Neural cell (in vitro differentiated cells): ENCODE data around the gene FOXK2. TPM values are rescaled to one million over a fixed set of nuclear protein-coding genes. Genes with fewer than 3 reads are reported as not detected.

Source experiments
- H2AFZ ChIP-seq: fragments of 200-600, 300-800 bp; sonication (generic), shearing (Covaris generic); 2 replicates; pipeline ENCODE4 v1.6.0; 2014; ENCODE audit warnings: low read depth, mild to moderate bottlenecking, antibody characterized with exemption, low read length, moderate library complexity
- H3F3A ChIP-seq: fragments of 200-600 bp; shearing (Covaris generic); 2 replicates; pipeline ENCODE4 v1.6.1; 2016; ENCODE audit warnings: mild to moderate bottlenecking, moderate library complexity, mixed read lengths, antibody characterized with exemption, low read length; ENCODE audit not compliant: insufficient read depth, poor library complexity, severe bottlenecking
- H3K27ac ChIP-seq: fragments of 200-600, 300-800 bp; sonication (generic), shearing (Covaris generic); 2 replicates; pipeline ENCODE4 v1.5.1; 2014; ENCODE audit warnings: mild to moderate bottlenecking, low read length, moderate library complexity
- H3K27me3 ChIP-seq: fragments of 300-800, 200-600 bp; sonication (generic), shearing (Covaris generic); 2 replicates; pipeline ENCODE4 v1.6.0; 2014; ENCODE audit warnings: mild to moderate bottlenecking, low read depth, low read length, moderate library complexity; ENCODE audit not compliant: insufficient read depth
- H3K36me3 ChIP-seq: fragments of 300-800, 200-600 bp; sonication (generic), shearing (Covaris generic); 2 replicates; pipeline ENCODE4 v1.5.1; 2014; ENCODE audit warnings: mild to moderate bottlenecking, antibody characterized with exemption, low read length, moderate library complexity; ENCODE audit not compliant: insufficient read depth
- H3K4me2 ChIP-seq: fragments of 300-800, 200-600 bp; sonication (generic), shearing (Covaris generic); 2 replicates; pipeline ENCODE4 v1.6.0; 2014; ENCODE audit warnings: mild to moderate bottlenecking, low read length
- H3K4me3 ChIP-seq: fragments of 300-800, 200-600 bp; sonication (generic), shearing (Covaris generic); 2 replicates; pipeline ENCODE4 v1.5.1; 2014; ENCODE audit warnings: mild to moderate bottlenecking, low read length, moderate library complexity
- H3K79me2 ChIP-seq: fragments of 200-600 bp; shearing (Covaris generic); replicated peaks from 2 replicates; pipeline ENCODE4 v1.6.0; 2014; ENCODE audit warnings: mild to moderate bottlenecking, low read length, moderate library complexity; ENCODE audit not compliant: insufficient read depth
- H3K9ac ChIP-seq: fragments of 300-800, 200-600 bp; sonication (generic), shearing (Covaris generic); 2 replicates; pipeline ENCODE4 v1.6.1; 2016; ENCODE audit warnings: mild to moderate bottlenecking, low read length, mixed read lengths
- H3K9me2 ChIP-seq: fragments of 200-600 bp; shearing (Covaris generic); 2 replicates; pipeline ENCODE4 v1.6.1; 2016; ENCODE audit warnings: mild to moderate bottlenecking, low read length, mixed read lengths; ENCODE audit not compliant: insufficient read depth
- H3K9me3 ChIP-seq: fragments of 200-600, 300-800 bp; sonication (generic), shearing (Covaris generic); 2 replicates; pipeline ENCODE4 v1.6.1; 2016; ENCODE audit warnings: mild to moderate bottlenecking, mixed run types, low read length, moderate library complexity, mixed read lengths
- H4K20me1 ChIP-seq: fragments of 200-600 bp; shearing (Covaris generic); 2 replicates; pipeline ENCODE4 v1.6.1; 2016; ENCODE audit warnings: mild to moderate bottlenecking, mixed run types; ENCODE audit not compliant: insufficient read depth
- EP300 ChIP-seq: fragments of 450-650 bp; conservative IDR thresholded peaks from 2 replicates; pipeline ENCODE4 v1.6.1; 2014; ENCODE audit warnings: antibody characterized with exemption, mild to moderate bottlenecking, moderate library complexity; ENCODE audit not compliant: poor library complexity, severe bottlenecking
- EZH2 ChIP-seq: fragments of 200-600, 300-800 bp; shearing (Covaris generic), sonication (generic); IDR thresholded peaks from 2 replicates; pipeline ENCODE4 v1.6.1; 2014; ENCODE audit warnings: antibody characterized with exemption, low read length, borderline replicate concordance, mild to moderate bottlenecking; ENCODE audit not compliant: insufficient read depth, poor library complexity, severe bottlenecking
- MXI1 ChIP-seq: fragments of 450-650 bp; conservative IDR thresholded peaks from 2 replicates; pipeline ENCODE4 v1.6.1; 2014; ENCODE audit warnings: antibody characterized with exemption, mild to moderate bottlenecking; ENCODE audit not compliant: poor library complexity, severe bottlenecking
- POLR2AphosphoS5 ChIP-seq: IDR thresholded peaks from 2 replicates; pipeline ENCODE4 v1.6.1; 2012
- RAD21 ChIP-seq: fragments of 450-650 bp; conservative IDR thresholded peaks from 2 replicates; pipeline ENCODE4 v1.6.1; 2014; ENCODE audit warnings: antibody characterized with exemption, mild to moderate bottlenecking, moderate library complexity
- SMC3 ChIP-seq: fragments of 450-650 bp; conservative IDR thresholded peaks from 2 replicates; pipeline ENCODE4 v1.6.1; 2014; ENCODE audit warnings: antibody characterized with exemption, mild to moderate bottlenecking, moderate library complexity; ENCODE audit not compliant: poor library complexity
- TAF1 ChIP-seq: IDR thresholded peaks from 2 replicates; pipeline ENCODE4 v1.6.1; 2012; ENCODE audit warnings: low read depth
- polyA plus RNA-seq: library from polyadenylated mRNA; depleted of rRNA; stranded (reverse); fragments of >200 nt; gene quantifications from 2 replicates; pipeline ENCODE4 v1.2.3, GENCODE V29; 2014
- TF ChIP-seq, protein P1 (sequence below): fragments of 450-650 bp; IDR thresholded peaks from 2 replicates; pipeline ENCODE4 v1.5.1; 2014; ENCODE audit warnings: antibody characterized with exemption, mild to moderate bottlenecking, moderate library complexity; ENCODE audit not compliant: poor library complexity, severe bottlenecking
- TF ChIP-seq, protein P2 (sequence below): IDR thresholded peaks from 2 replicates; pipeline ENCODE4 v1.6.1; 2012; ENCODE audit warnings: borderline replicate concordance

FOXK2 gene
- polyA plus RNA-seq, 1 donor from 2014 or later, result 24.4 TPM

DNA sequence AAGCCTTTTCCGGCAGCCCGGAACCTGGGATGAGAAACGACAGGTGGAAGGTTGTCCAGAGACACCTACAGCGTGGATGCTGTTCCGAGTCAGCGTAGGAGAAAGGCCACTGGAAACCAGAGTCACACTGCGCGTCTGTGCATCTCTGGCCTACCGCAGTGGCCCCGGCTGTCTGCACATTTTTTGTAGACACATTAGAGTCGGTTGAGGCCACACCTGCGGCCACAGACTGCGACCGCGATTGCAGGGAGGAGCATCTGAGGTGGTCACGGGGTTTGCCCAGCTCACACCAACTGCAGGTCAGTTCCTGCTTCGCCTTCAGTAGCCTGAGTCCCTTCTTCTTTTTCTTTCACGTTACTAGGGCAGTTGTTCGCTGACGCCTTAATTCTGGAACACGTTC is 76.4 kb downstream of the FOXK2 start:
- TF ChIP-seq POLR2AphosphoS5 (no peak), TAF1 (no peak), EZH2 (no peak), EP300 (no peak), SMC3 (no peak), MXI1 (no peak), RAD21 (no peak)
- TF ChIP-seq, protein P1, sequence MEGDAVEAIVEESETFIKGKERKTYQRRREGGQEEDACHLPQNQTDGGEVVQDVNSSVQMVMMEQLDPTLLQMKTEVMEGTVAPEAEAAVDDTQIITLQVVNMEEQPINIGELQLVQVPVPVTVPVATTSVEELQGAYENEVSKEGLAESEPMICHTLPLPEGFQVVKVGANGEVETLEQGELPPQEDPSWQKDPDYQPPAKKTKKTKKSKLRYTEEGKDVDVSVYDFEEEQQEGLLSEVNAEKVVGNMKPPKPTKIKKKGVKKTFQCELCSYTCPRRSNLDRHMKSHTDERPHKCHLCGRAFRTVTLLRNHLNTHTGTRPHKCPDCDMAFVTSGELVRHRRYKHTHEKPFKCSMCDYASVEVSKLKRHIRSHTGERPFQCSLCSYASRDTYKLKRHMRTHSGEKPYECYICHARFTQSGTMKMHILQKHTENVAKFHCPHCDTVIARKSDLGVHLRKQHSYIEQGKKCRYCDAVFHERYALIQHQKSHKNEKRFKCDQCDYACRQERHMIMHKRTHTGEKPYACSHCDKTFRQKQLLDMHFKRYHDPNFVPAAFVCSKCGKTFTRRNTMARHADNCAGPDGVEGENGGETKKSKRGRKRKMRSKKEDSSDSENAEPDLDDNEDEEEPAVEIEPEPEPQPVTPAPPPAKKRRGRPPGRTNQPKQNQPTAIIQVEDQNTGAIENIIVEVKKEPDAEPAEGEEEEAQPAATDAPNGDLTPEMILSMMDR, result no peak
- TF ChIP-seq, protein P2, sequence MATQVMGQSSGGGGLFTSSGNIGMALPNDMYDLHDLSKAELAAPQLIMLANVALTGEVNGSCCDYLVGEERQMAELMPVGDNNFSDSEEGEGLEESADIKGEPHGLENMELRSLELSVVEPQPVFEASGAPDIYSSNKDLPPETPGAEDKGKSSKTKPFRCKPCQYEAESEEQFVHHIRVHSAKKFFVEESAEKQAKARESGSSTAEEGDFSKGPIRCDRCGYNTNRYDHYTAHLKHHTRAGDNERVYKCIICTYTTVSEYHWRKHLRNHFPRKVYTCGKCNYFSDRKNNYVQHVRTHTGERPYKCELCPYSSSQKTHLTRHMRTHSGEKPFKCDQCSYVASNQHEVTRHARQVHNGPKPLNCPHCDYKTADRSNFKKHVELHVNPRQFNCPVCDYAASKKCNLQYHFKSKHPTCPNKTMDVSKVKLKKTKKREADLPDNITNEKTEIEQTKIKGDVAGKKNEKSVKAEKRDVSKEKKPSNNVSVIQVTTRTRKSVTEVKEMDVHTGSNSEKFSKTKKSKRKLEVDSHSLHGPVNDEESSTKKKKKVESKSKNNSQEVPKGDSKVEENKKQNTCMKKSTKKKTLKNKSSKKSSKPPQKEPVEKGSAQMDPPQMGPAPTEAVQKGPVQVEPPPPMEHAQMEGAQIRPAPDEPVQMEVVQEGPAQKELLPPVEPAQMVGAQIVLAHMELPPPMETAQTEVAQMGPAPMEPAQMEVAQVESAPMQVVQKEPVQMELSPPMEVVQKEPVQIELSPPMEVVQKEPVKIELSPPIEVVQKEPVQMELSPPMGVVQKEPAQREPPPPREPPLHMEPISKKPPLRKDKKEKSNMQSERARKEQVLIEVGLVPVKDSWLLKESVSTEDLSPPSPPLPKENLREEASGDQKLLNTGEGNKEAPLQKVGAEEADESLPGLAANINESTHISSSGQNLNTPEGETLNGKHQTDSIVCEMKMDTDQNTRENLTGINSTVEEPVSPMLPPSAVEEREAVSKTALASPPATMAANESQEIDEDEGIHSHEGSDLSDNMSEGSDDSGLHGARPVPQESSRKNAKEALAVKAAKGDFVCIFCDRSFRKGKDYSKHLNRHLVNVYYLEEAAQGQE, result no peak
- no peak overlapping the region for H3K4me3 ChIP-seq
- H3F3A ChIP-seq, result no peaks in the 10 kb centered on the region
- H3K4me2 ChIP-seq, result no peak overlapping the region
- H3K9me2 ChIP-seq, result no peaks in the 10 kb centered on the region
- no peak overlapping the region for H2AFZ ChIP-seq
- H4K20me1 ChIP-seq, result no peaks in the 10 kb centered on the region
- no peaks in the 10 kb centered on the region for H3K27me3 ChIP-seq
- no peak overlapping the region for H3K9ac ChIP-seq
- H3K27ac ChIP-seq, result no peak overlapping the region
- H3K36me3 ChIP-seq, result peaks cover 1% of the 10 kb centered on the region
- no peaks in the 10 kb centered on the region for H3K79me2 ChIP-seq
- H3K9me3 ChIP-seq, result no peaks in the 10 kb centered on the region

DNA sequence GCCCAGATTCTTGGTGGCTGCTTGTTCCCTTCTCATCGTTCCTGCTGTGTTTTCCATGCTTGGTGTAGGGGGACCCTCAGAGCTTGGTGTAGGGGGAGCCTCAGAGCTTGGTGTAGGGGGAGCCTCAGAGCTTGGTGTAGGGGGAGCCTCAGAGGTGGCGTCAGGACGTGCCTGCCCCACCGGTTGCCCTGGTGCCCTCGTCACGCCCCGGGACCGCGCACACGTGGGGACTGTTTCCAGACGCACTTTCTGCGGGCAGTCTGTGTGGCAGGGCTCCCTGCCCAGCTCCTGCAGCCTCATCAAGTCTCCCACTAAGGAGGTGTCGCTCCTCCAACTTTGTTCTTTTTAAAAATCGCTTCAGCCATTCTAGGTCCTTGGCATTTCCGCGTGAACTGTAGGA is 76.8 kb downstream of the FOXK2 start:
- H3K9me2 ChIP-seq, result no peaks in the 10 kb centered on the region
- no peaks in the 10 kb centered on the region for H3K9me3 ChIP-seq
- H2AFZ ChIP-seq, result no peak overlapping the region
- peaks cover 4% of the 10 kb centered on the region for H3K36me3 ChIP-seq
- H4K20me1 ChIP-seq, result no peaks in the 10 kb centered on the region
- no peak overlapping the region for H3K4me2 ChIP-seq
- no peaks in the 10 kb centered on the region for H3K79me2 ChIP-seq
- no peak overlapping the region for H3K9ac ChIP-seq
- H3K27ac ChIP-seq, result no peak overlapping the region
- H3K27me3 ChIP-seq, result no peaks in the 10 kb centered on the region
- H3K4me3 ChIP-seq, result no peak overlapping the region
- H3F3A ChIP-seq, result no peaks in the 10 kb centered on the region
- TF ChIP-seq POLR2AphosphoS5 (no peak), RAD21 (no peak), EZH2 (no peak), MXI1 (no peak)
